Fibroblast of lung (primary cell): ENCODE data around the gene LGR6. TPM values are rescaled to one million over a fixed set of nuclear protein-coding genes. Genes with fewer than 3 reads are reported as not detected.

Experiments used
- DNase-seq, 2 donors: peaks; one replicate each; pipeline versions ENCODE4 v3.0.0 to v3.0.0-alpha.2; 2010; ENCODE audit warnings: low read depth in 2 of 2
- H2AFZ ChIP-seq: 2 replicates; pipeline ENCODE4 v1.5.1; 2012; ENCODE audit warnings: low read length, control low read depth, inconsistent platforms
- H3K27ac ChIP-seq: 2 replicates; pipeline ENCODE4 v1.5.1; 2011; ENCODE audit warnings: low read length, control low read depth; ENCODE audit not compliant: insufficient read depth
- H3K27me3 ChIP-seq: 2 replicates; pipeline ENCODE4 v1.5.1; 2011; ENCODE audit warnings: mild to moderate bottlenecking, low read length; ENCODE audit not compliant: control insufficient read depth, insufficient read depth
- H3K36me3 ChIP-seq: 2 replicates; pipeline ENCODE4 v1.5.1; 2011; ENCODE audit warnings: low read length; ENCODE audit not compliant: control insufficient read depth, insufficient read depth
- H3K4me1 ChIP-seq: 2 replicates; pipeline ENCODE4 v1.5.1; 2011; ENCODE audit warnings: low read length; ENCODE audit not compliant: control insufficient read depth, insufficient read depth; ENCODE audit errors: extremely low read depth
- H3K4me2 ChIP-seq: 2 replicates; pipeline ENCODE4 v1.5.1; 2011; ENCODE audit warnings: low read length, control low read depth; ENCODE audit not compliant: insufficient read depth; ENCODE audit errors: extremely low read depth
- H3K4me3 ChIP-seq, 4 experiments: fragments of 200-600 bp in 1 of 4; sonication (generic) in 1 of 4; replicated peaks in 1 of 4; 2 replicates each; pipeline ENCODE4 v1.5.1; 2011 to 2016; ENCODE audit warnings: low read length in 4 of 4, low read depth in 3 of 4, mild to moderate bottlenecking in 3 of 4, control low read depth in 2 of 4, inconsistent platforms in 1 of 4, mixed read lengths in 1 of 4; ENCODE audit not compliant: insufficient read depth in 1 of 4; ENCODE audit errors: control extremely low read depth in 1 of 4
- H3K79me2 ChIP-seq: 2 replicates; pipeline ENCODE4 v1.5.1; 2012; ENCODE audit warnings: mild to moderate bottlenecking, low read length, inconsistent platforms; ENCODE audit not compliant: control insufficient read depth, insufficient read depth
- H3K9ac ChIP-seq: 2 replicates; pipeline ENCODE4 v1.5.1; 2011; ENCODE audit warnings: mild to moderate bottlenecking, low read length, control low read depth; ENCODE audit not compliant: insufficient read depth
- H3K9me3 ChIP-seq: 2 replicates; pipeline ENCODE4 v1.5.1; 2012; ENCODE audit warnings: low read depth, low read length; ENCODE audit not compliant: control insufficient read depth, insufficient read depth
- H4K20me1 ChIP-seq: 2 replicates; pipeline ENCODE4 v1.5.1; 2011; ENCODE audit warnings: low read length; ENCODE audit not compliant: control insufficient read depth, insufficient read depth; ENCODE audit errors: extremely low read depth
- EZH2 ChIP-seq: IDR thresholded peaks from 2 replicates; pipeline ENCODE4 v1.5.1; 2012; ENCODE audit warnings: low read length, control low read depth, mild to moderate bottlenecking; ENCODE audit errors: missing control alignments
- polyA plus RNA-seq, 2 donors: library from polyadenylated mRNA; depleted of rRNA in 1 of 2; stranded (reverse) in 1 of 2; unstranded in 1 of 2; fragments of >200 nt; gene quantifications; 2 replicates each; pipeline ENCODE4 v1.2.1, GENCODE V29; 2011 to 2012; ENCODE audit warnings: missing spikeins in 1 of 2
- total RNA-seq: library from RNA; depleted of rRNA; stranded (reverse); fragments of >200 nt; gene quantifications from 2 replicates; pipeline ENCODE4 v1.2.1, GENCODE V29; 2014
- TF ChIP-seq, protein P1 (sequence below), 2 donors: IDR thresholded peaks in 1 of 2; conservative IDR thresholded peaks in 1 of 2; 1 replicate in 1 of 2; 2 replicates in 1 of 2; pipeline ENCODE4 v1.5.1; 2011 to 2012; ENCODE audit warnings: low read length in 2 of 2, control low read depth in 1 of 2, inconsistent platforms in 1 of 2, low read depth in 1 of 2, mild to moderate bottlenecking in 1 of 2

LGR6 gene
- total and polyA plus RNA-seq, 2 donors (not counting 1 experiment from before 2014, with no cell fraction given): 0.02 TPM; not detected in 1

DNA sequence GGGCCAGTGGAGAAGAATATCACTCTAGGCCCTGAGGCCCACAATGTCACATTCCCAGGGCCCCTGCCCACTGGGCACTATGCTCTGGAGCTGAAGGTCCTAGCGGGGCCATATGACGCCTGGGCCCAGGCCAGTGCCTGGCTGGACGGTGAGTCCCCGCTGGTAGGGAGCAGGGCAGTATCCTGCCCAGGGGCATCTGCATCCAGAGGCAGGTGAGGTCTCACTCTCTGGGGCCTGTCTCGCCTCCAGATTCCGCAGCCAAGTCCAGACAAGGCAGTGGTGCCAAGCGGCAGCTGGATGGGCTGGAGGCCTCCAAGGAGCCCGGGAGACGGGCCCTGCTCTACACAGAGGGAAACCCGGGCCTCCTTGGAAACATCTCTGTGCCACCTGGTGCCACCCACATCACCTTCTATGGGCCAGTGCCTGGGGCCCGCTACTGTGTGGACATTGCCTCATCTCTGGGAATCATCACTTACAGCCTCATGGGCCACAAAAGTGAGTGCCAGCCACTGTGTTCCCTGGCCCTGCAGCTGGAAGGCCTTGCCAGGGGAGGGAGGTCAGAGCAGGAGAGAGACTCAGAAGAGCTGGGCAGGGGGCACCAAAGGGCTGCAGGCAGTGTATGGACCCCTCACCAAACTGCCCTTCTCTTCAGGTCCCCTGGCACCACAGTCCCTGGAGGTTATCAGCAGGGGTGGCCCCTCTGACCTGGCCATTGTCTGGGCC lies 22.1 kb upstream of the LGR6 start:
- Histone ChIP-seq H3K36me3 (no peaks in the 10 kb centered on the region), H3K4me2 (no peak overlapping the region), H3K9me3 (no peaks in the 10 kb centered on the region), H2AFZ (no peak overlapping the region), H3K4me3 (no peak overlapping the region), H3K27ac (no peak overlapping the region), H4K20me1 (no peaks in the 10 kb centered on the region), H3K79me2 (no peaks in the 10 kb centered on the region), H3K9ac (no peak overlapping the region), H3K4me1 (no peaks in the 10 kb centered on the region), H3K27me3 (no peaks in the 10 kb centered on the region)
- no peak for TF ChIP-seq EZH2
- TF ChIP-seq, protein P1, sequence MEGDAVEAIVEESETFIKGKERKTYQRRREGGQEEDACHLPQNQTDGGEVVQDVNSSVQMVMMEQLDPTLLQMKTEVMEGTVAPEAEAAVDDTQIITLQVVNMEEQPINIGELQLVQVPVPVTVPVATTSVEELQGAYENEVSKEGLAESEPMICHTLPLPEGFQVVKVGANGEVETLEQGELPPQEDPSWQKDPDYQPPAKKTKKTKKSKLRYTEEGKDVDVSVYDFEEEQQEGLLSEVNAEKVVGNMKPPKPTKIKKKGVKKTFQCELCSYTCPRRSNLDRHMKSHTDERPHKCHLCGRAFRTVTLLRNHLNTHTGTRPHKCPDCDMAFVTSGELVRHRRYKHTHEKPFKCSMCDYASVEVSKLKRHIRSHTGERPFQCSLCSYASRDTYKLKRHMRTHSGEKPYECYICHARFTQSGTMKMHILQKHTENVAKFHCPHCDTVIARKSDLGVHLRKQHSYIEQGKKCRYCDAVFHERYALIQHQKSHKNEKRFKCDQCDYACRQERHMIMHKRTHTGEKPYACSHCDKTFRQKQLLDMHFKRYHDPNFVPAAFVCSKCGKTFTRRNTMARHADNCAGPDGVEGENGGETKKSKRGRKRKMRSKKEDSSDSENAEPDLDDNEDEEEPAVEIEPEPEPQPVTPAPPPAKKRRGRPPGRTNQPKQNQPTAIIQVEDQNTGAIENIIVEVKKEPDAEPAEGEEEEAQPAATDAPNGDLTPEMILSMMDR (conservative IDR thresholded peaks at IDR 0.05 in 1 of 2, IDR thresholded peaks at IDR 0.05 in 1 of 2; ENCODE audit: low read depth in 1 of 2, low read length in 2 of 2): no peak
- DNase-seq: no peak

DNA sequence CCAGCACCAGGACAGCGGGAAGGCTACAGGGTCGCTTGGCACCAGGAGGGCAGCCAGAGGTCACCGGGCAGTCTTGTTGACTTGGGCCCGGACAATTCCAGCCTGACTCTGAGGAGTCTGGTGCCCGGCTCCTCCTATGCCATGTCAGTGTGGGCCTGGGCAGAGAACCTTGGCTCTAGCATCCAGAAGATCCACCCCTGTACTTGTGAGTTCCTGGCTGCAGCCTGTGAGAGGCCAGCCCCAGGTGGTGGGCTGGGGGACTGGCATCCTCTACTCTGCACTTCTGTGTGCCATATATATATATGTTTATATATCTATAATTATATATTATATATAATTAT lies 21.6 kb upstream of the LGR6 start:
- H3K4me1 ChIP-seq: no peaks in the 10 kb centered on the region
- H3K27ac ChIP-seq: no peak overlapping the region
- TF ChIP-seq, protein P1 (conservative IDR thresholded peaks at IDR 0.05 in 1 of 2, IDR thresholded peaks at IDR 0.05 in 1 of 2; ENCODE audit: low read depth in 1 of 2, low read length in 2 of 2): no peak
- no peak for TF ChIP-seq EZH2
- H3K9me3 ChIP-seq: no peaks in the 10 kb centered on the region
- H3K9ac ChIP-seq: no peak overlapping the region
- H3K36me3 ChIP-seq: no peaks in the 10 kb centered on the region
- no peak for DNase-seq
- no peak overlapping the region for H3K4me2 ChIP-seq
- H2AFZ ChIP-seq: no peak overlapping the region
- no peaks in the 10 kb centered on the region for H3K27me3 ChIP-seq
- H3K79me2 ChIP-seq: no peaks in the 10 kb centered on the region
- no peaks in the 10 kb centered on the region for H4K20me1 ChIP-seq
- no peak overlapping the region for H3K4me3 ChIP-seq

DNA sequence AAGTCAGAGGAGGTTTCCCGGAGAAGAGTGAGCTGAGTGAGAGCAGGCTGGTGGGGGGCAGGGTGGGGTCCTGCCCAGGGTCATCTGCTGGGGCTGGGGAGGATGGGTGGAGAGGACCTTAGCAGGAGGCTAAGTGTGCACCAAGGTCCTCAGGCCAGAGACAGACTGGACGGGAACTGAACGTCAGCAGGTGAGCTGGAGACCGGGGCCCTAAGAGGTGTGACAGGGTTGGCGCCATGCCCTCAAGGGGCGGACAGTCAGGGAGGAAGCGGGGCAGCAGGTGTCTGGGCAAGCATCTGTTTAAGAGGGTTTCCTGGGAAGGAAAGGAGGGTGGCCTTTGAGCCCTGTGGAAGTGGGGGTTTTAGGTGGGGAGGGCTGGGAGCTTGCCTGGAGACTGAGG lies 19.6 kb upstream of the LGR6 start:
- no peak for TF ChIP-seq EZH2
- TF ChIP-seq, protein P1 (conservative IDR thresholded peaks at IDR 0.05 in 1 of 2, IDR thresholded peaks at IDR 0.05 in 1 of 2; ENCODE audit: low read depth in 1 of 2, low read length in 2 of 2): no peak
- H3K27ac ChIP-seq: no peak overlapping the region
- peaks cover 6% of the 10 kb centered on the region for H3K27me3 ChIP-seq
- H3K36me3 ChIP-seq: no peaks in the 10 kb centered on the region
- no peaks in the 10 kb centered on the region for H4K20me1 ChIP-seq
- H3K9ac ChIP-seq: no peak overlapping the region
- no peaks in the 10 kb centered on the region for H3K9me3 ChIP-seq
- no peak for DNase-seq
- H3K4me1 ChIP-seq: no peaks in the 10 kb centered on the region
- H3K4me3 ChIP-seq: no peak overlapping the region
- no peaks in the 10 kb centered on the region for H3K79me2 ChIP-seq
- H3K4me2 ChIP-seq: no peak overlapping the region
- no peak overlapping the region for H2AFZ ChIP-seq
